Measurements from ENCODE around the gene DHX35. TPM values are rescaled to one million over a fixed set of nuclear protein-coding genes. Genes with fewer than 3 reads are reported as not detected.

The DHX35 gene
- total RNA-seq, 1 donor from 2014 or later, result 15.2 TPM

DNA sequence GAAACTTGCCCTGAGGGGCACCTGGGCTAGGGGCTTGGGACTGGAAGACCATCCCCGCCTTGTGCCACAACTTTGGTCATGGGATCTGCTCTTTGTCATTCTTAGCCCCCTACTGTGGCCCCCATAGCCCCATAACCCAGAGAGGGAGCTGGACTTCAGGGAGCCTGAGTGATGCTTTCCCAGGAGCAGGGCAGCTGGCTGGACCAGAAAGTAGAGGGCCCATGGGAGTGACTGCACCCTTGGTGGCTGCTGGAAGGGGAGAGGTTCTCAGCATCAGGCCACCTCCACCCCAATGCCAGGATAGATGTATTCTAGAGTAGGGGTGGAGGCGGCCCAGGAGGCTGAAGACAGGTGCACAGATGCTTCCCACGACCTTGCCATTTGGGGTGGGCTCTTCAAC is 41.7 kb upstream of the DHX35 start:
- no peaks in the 10 kb centered on the region for H3K4me1 Mint-ChIP-seq
- H3K27ac Mint-ChIP-seq, result no peak overlapping the region
- H3K27me3 Mint-ChIP-seq (ENCODE audit: low read depth), result peaks cover 40% of the 10 kb centered on the region
- no peak for DNase-seq (ENCODE audit: low spot score in 2 of 2, unreplicated experiment in 2 of 2)
- H3K9me3 Mint-ChIP-seq, result no peaks in the 10 kb centered on the region
- TF ChIP-seq, protein P1, sequence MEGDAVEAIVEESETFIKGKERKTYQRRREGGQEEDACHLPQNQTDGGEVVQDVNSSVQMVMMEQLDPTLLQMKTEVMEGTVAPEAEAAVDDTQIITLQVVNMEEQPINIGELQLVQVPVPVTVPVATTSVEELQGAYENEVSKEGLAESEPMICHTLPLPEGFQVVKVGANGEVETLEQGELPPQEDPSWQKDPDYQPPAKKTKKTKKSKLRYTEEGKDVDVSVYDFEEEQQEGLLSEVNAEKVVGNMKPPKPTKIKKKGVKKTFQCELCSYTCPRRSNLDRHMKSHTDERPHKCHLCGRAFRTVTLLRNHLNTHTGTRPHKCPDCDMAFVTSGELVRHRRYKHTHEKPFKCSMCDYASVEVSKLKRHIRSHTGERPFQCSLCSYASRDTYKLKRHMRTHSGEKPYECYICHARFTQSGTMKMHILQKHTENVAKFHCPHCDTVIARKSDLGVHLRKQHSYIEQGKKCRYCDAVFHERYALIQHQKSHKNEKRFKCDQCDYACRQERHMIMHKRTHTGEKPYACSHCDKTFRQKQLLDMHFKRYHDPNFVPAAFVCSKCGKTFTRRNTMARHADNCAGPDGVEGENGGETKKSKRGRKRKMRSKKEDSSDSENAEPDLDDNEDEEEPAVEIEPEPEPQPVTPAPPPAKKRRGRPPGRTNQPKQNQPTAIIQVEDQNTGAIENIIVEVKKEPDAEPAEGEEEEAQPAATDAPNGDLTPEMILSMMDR (IDR thresholded peaks at IDR 0.05; ENCODE audit: unreplicated experiment), result no peak
- no peak overlapping the region for H3K4me3 Mint-ChIP-seq
- H3K36me3 Mint-ChIP-seq, result no peaks in the 10 kb centered on the region

DNA sequence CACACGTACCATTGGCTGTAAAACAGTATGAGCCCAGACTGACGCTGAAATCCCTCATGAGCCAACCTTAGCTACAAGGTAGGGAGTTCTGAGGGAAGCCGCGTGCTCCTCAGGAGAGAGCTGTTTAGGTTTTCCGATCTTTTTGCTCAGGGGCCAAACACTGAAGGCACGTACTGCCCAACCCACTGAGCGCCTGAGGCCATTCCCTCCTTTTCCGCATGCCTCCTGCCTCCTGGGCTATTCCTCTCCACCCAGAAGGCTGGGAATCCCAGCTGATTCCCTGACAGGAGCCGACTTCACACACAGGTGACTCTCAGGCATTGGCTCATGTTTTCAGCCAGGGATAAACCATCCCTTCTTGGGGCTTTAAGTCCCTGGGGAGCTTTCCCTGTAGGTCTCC is 41.3 kb upstream of the DHX35 start:
- H3K4me3 Mint-ChIP-seq, result no peak overlapping the region
- no peaks in the 10 kb centered on the region for H3K9me3 Mint-ChIP-seq
- H3K27me3 Mint-ChIP-seq (ENCODE audit: low read depth), result peaks cover 40% of the 10 kb centered on the region
- no peaks in the 10 kb centered on the region for H3K36me3 Mint-ChIP-seq
- DNase-seq (ENCODE audit: low spot score in 2 of 2, unreplicated experiment in 2 of 2), result no peak
- TF ChIP-seq, protein P1 (IDR thresholded peaks at IDR 0.05; ENCODE audit: unreplicated experiment), result no peak
- no peak overlapping the region for H3K27ac Mint-ChIP-seq
- no peaks in the 10 kb centered on the region for H3K4me1 Mint-ChIP-seq

DNA sequence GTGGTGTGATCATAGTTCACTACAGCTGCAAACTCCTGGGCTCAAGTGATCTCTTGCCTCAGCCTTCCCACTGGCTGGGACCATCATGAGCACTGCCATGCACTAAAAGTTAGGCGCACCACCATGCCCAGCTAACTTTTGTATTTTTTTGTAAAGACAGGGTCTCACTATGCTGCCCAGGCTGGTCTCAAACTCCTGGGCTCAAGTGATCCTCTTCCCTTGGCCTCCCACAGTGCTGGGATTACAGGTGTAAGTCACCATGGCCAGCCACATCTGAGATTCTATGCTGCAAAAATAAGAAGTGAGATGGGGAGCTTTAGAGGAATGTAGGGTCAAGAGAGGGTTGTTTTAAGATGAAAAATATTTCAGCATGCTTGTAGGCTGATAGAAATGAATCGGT is 37.4 kb upstream of the DHX35 start:
- Mint-ChIP-seq H3K4me3 (peak overlapping the region; percentile 1), H3K27ac (no peak overlapping the region), H3K36me3 (no peaks in the 10 kb centered on the region), H3K4me1 (peaks cover 15% of the 10 kb centered on the region), H3K27me3 (ENCODE audit: low read depth) (peaks cover 22% of the 10 kb centered on the region), H3K9me3 (no peaks in the 10 kb centered on the region)
- no peak for DNase-seq (ENCODE audit: low spot score in 2 of 2, unreplicated experiment in 2 of 2)
- TF ChIP-seq, protein P1 (IDR thresholded peaks at IDR 0.05; ENCODE audit: unreplicated experiment), result no peak

DNA sequence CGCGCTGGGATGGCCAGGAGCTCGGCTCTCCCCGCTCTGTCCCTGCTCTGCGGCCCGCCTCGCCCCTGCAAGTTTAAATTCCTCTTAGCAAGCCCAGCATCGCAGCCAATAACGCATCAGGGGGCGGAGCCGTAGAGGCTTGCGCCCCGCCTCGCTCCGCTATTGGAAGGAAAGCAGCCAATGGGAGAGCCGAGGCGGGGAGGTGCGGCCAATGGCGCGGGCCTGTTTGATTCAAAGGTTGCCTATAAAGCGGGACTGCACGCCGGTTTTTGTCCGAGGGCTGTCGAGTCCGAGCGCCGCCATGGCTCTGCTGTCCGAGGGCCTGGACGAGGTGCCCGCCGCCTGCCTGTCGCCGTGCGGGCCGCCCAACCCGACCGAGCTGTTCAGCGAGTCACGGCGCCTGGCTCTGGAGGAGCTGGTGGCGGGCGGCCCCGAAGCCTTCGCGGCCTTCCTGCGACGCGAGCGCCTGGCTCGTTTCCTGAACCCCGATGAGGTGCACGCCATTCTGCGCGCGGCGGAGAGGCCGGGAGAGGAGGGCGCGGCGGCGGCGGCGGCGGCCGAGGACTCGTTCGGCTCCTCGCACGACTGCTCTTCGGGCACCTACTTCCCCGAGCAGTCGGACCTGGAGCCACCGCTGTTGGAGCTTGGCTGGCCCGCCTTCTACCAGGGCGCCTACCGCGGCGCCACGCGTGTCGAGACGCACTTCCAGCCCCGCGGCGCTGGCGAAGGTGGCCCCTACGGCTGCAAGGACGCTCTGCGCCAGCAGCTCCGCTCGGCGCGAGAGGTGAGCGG is 35.8 kb upstream of the DHX35 start, which contains the start of gene FAM83D:
Gene FAM83D, plus strand, starts transcription at position 276 of the 792 bp plus-strand sequence. Its CDS starts 26 bp downstream, at position 302.
- Mint-ChIP-seq H3K36me3 (no peaks in the 10 kb centered on the region), H3K4me1 (peaks cover 15% of the 10 kb centered on the region), H3K4me3 (peak within 1 kb of the TSS; percentile 83), H3K27ac (peak within 1 kb of the TSS; percentile 23), H3K27me3 (ENCODE audit: low read depth) (peaks cover 7% of the 10 kb centered on the region), H3K9me3 (no peaks in the 10 kb centered on the region)
- peak; percentile 86 to 91 for DNase-seq (ENCODE audit: low spot score in 2 of 2, unreplicated experiment in 2 of 2)
- TF ChIP-seq, protein P1 (IDR thresholded peaks at IDR 0.05; ENCODE audit: unreplicated experiment), result no peak

DNA sequence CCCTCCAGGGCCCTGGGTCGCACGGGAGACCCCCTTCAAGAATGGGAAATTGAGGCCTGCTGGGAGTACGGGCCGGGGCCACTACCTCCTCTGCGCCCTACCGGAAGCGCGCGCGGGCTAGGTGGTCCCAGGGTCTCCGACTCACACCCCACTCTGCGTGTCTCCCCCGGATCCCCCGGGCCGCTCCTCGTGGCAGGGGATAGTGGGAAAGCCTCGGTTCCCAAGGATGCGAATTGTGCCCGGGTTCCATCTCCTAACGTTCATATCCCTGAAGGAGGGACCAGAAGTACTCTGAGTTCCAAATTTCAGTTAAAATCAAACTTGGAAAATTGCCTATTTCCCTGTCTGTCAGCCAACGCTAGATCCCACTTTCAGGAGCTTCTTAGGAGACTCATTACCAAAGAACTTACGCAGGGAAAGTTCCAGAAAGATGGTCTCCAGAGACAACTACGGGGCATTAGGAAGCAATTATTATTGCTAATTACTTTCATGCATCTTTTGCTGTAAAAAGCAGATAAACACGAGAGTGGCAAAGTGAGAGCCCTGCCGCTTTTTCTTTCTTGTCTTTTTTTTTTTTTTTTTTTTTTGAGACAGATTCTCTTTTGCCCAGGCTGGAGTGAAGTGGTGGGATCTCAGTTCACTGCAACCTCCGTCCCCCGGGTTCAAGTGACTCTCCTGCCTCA is 35.1 kb upstream of the DHX35 start:
- Mint-ChIP-seq H3K4me1 (peaks cover 15% of the 10 kb centered on the region), H3K27me3 (ENCODE audit: low read depth) (peaks cover 2% of the 10 kb centered on the region), H3K36me3 (no peaks in the 10 kb centered on the region), H3K9me3 (no peaks in the 10 kb centered on the region), H3K27ac (peak overlapping the region; percentile 16), H3K4me3 (peak overlapping the region; percentile 83)
- no peak for DNase-seq (ENCODE audit: low spot score in 2 of 2, unreplicated experiment in 2 of 2)
- TF ChIP-seq, protein P1 (IDR thresholded peaks at IDR 0.05; ENCODE audit: unreplicated experiment), result no peak
